Gastrocnemius medialis (tissue), 4 donors: Measurements from ENCODE around the gene PAK5. TPM values are rescaled to one million over a fixed set of nuclear protein-coding genes. Genes with fewer than 3 reads are reported as not detected.

ENCODE experiments used
- ATAC-seq, 2 donors: fragments of 150-250 bp; one replicate each; pipeline ENCODE4 v1.9.1; 2016
- DNase-seq, 2 donors: peaks; one replicate each; pipeline ENCODE4 v3.0.0-alpha.2; 2019
- H3K27ac ChIP-seq, 4 donors: fragments of 200-600 bp; sonication (generic); 1 replicate in 1 of 4; 2 replicates in 3 of 4; pipeline ENCODE4 v1.5.1; 2016 to 2018; ENCODE audit warnings: mild to moderate bottlenecking in 2 of 4, moderate library complexity in 1 of 4
- H3K27me3 ChIP-seq, 3 donors: fragments of 200-600 bp; sonication (generic) in 2 of 3; 1 replicate in 1 of 3; 2 replicates in 2 of 3; pipeline versions ENCODE4 v1.5.1 to v1.6.0; 2016 to 2019; ENCODE audit warnings: mild to moderate bottlenecking in 1 of 3, moderate library complexity in 1 of 3
- H3K36me3 ChIP-seq, 2 donors: fragments of 200-600 bp; sonication (generic) in 1 of 2; one replicate each; pipeline ENCODE4 v1.5.1; 2017 to 2018
- H3K4me1 ChIP-seq, 2 donors: fragments of 200-600 bp; sonication (generic) in 1 of 2; one replicate each; pipeline ENCODE4 v1.5.1; 2016 to 2017; ENCODE audit warnings: mild to moderate bottlenecking in 2 of 2
- H3K4me3 ChIP-seq, 4 donors: fragments of 200-600 bp; sonication (generic) in 3 of 4; 1 replicate in 1 of 4; 2 replicates in 3 of 4; pipeline ENCODE4 v1.5.1; 2016 to 2019; ENCODE audit warnings: mild to moderate bottlenecking in 2 of 4
- H3K9me3 ChIP-seq, 3 donors: fragments of 200-600 bp; sonication (generic) in 2 of 3; 1 replicate in 1 of 3; 2 replicates in 2 of 3; pipeline ENCODE4 v1.5.1; 2016 to 2019
- POLR2A ChIP-seq, 2 donors: fragments of 450-650 bp; IDR thresholded peaks; one replicate each; pipeline ENCODE4 v1.6.1; 2017; ENCODE audit warnings: antibody characterized with exemption in 2 of 2, mild to moderate bottlenecking in 2 of 2, moderate library complexity in 2 of 2
- in situ Hi-C, 4 donors: fragments of 200-750 bp; cut with MboI; loops; one replicate each; pipeline versions ENCODE4 v1.15.0 to v1.8.0; 2017; ENCODE audit warnings: low sequenced_read_pairs in 4 of 4
- intact Hi-C: fragments of 100-400 bp; cut with DNase I; formaldehyde crosslinking; loops from one replicate; pipeline ENCODE4 v1.15.1; 2023; ENCODE audit warnings: low total_unique reads
- total RNA-seq, 4 donors: library from RNA; depleted of rRNA; stranded (reverse); fragments of >200 nt; gene quantifications; one replicate each; pipeline versions ENCODE4 v1.1.0 to v1.2.3, GENCODE V29; 2016
- TF ChIP-seq, protein P1 (sequence below), 5 experiments: fragments of 450-650 bp in 3 of 5; fragments of 200-600 bp in 2 of 5; sonication (generic) in 2 of 5; IDR thresholded peaks in 4 of 5; conservative IDR thresholded peaks in 1 of 5; 1 replicate in 4 of 5; 2 replicates in 1 of 5; pipeline ENCODE4 v1.5.1; 2016 to 2019; ENCODE audit warnings: antibody characterized with exemption in 5 of 5, mild to moderate bottlenecking in 3 of 5, moderate library complexity in 3 of 5

The PAK5 gene
- total RNA-seq, 4 donors from 2014 or later, result not detected

DNA sequence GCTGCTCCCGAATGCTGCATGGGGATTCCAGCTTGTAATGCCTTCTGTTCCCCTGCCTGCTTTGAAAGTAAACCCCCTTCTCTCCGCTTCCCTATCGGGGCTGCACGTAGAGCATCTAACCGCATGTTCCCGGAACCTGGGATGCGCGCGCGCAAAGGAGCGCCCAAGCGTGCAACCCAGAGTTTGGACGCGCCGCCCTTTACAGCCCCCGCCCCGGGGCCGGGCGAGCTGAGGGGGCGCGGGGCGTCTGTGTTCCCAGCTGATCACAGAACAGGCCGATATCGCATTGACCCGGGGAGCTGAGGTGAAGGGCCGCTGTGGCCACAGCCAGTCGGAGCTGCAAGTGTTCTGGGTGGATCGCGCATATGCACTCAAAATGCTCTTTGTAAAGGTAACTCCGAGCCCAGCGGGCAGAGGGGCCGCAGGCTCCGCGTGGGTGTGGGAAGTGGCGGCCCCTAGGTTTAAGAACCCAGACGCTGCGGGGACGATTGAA lies 323.1 kb downstream of the PAK5 start:
- peaks cover 34 to 36% (median 35%) of the 10 kb centered on the region in 3 donors for H3K27me3 ChIP-seq
- in situ Hi-C loops (no loop called here), intact Hi-C loops (no loop called here)
- ATAC-seq (no peak), DNase-seq (no peak)
- H3K36me3 ChIP-seq, result no peaks in the 10 kb centered on the region
- H3K27ac ChIP-seq, result no peak overlapping the region
- H3K4me1 ChIP-seq, result peaks cover 0 to 9% of the 10 kb centered on the region in 2 donors
- H3K4me3 ChIP-seq, result peak overlapping the region in 1 of 4 donors; percentile 23
- TF ChIP-seq, protein P1, sequence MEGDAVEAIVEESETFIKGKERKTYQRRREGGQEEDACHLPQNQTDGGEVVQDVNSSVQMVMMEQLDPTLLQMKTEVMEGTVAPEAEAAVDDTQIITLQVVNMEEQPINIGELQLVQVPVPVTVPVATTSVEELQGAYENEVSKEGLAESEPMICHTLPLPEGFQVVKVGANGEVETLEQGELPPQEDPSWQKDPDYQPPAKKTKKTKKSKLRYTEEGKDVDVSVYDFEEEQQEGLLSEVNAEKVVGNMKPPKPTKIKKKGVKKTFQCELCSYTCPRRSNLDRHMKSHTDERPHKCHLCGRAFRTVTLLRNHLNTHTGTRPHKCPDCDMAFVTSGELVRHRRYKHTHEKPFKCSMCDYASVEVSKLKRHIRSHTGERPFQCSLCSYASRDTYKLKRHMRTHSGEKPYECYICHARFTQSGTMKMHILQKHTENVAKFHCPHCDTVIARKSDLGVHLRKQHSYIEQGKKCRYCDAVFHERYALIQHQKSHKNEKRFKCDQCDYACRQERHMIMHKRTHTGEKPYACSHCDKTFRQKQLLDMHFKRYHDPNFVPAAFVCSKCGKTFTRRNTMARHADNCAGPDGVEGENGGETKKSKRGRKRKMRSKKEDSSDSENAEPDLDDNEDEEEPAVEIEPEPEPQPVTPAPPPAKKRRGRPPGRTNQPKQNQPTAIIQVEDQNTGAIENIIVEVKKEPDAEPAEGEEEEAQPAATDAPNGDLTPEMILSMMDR (IDR thresholded peaks at IDR 0.05 in 4 of 5, conservative IDR thresholded peaks at IDR 0.05 in 1 of 5), result no peak
- TF ChIP-seq POLR2A (IDR thresholded peaks at IDR 0.05), result no peak
- no peaks in the 10 kb centered on the region for H3K9me3 ChIP-seq

DNA sequence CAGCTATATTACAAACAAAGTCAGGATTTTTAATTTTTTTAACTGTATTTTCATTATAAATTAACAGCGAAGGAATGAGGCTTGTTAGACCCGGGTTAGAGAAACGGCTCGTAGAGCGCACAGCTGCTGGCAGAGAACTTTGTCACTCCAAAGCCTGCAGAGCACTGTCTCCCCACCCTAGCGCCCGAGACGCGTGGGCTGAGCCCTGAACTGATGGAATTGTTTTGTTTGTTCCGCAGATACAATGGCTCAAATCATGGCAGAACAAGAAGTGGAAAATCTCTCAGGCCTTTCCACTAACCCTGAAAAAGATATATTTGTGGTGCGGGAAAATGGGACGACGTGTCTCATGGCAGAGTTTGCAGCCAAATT lies 323.7 kb downstream of the PAK5 start:
- Histone ChIP-seq H3K36me3 (no peaks in the 10 kb centered on the region), H3K4me3 (no peak overlapping the region), H3K9me3 (no peaks in the 10 kb centered on the region), H3K4me1 (peaks cover 0 to 9% of the 10 kb centered on the region in 2 donors), H3K27me3 (peaks cover 36 to 37% (median 36%) of the 10 kb centered on the region in 3 donors), H3K27ac (no peak overlapping the region)
- intact Hi-C loops, result no loop called here
- in situ Hi-C loops, result no loop called here
- TF ChIP-seq POLR2A (IDR thresholded peaks at IDR 0.05), result no peak
- TF ChIP-seq, protein P1 (IDR thresholded peaks at IDR 0.05 in 4 of 5, conservative IDR thresholded peaks at IDR 0.05 in 1 of 5), result no peak
- DNase-seq (no peak), ATAC-seq (no peak)

DNA sequence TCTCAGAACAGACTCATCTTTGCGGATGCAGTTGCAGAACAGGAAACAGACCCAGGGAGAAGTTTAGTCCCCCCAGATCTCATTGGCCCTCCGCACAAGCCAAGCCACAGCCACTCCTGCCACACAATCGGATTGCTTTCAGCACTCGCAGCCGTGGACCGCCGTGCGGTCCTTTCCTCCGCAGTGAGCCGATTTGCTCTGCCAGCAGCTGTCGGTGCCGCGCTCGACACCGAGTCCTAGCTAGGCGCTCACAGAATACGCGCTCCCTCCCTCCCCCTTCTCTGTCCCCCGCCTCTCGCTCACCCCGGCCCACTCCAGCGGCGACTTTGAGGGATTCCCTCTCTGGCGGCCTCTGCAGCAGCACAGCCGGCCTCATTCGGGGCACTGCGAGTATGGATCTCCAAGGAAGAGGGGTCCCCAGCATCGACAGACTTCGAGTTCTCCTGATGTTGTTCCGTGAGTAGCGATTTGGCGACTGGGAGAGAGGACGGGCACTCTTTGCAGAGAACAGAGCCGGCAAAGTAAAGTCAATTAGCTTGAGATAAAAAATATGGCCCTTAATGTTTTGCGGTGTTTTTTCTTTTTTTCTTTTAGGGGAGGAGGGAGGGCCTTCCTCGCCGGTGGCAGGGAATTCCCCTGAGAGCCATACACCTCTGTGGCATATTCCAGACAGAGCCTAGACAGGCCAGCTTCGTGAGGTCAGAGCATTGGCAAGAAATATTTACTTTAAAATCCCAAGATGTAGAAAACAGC lies 324.2 kb downstream of the PAK5 start, which contains the start of gene LAMP5:
TSS of gene LAMP5 (plus strand) at position 130 of the 753 bp plus-strand sequence. CDS start at position 393, 263 bp downstream.
- in situ Hi-C loops (no loop called here), intact Hi-C loops (no loop called here)
- TF ChIP-seq POLR2A (IDR thresholded peaks at IDR 0.05), result no peak
- TF ChIP-seq, protein P1 (IDR thresholded peaks at IDR 0.05 in 4 of 5, conservative IDR thresholded peaks at IDR 0.05 in 1 of 5), result no peak
- H3K27me3 ChIP-seq, result peaks cover 36 to 37% (median 37%) of the 10 kb centered on the region in 3 donors
- DNase-seq, result no peak
- H3K4me1 ChIP-seq, result peaks cover 0 to 9% of the 10 kb centered on the region in 2 donors
- peak within 1 kb of the TSS in 1 of 4 donors; percentile 9 for H3K4me3 ChIP-seq
- no peaks in the 10 kb centered on the region for H3K9me3 ChIP-seq
- H3K27ac ChIP-seq, result no peak within 1 kb of the TSS
- ATAC-seq, result no peak
- no peaks in the 10 kb centered on the region for H3K36me3 ChIP-seq

DNA sequence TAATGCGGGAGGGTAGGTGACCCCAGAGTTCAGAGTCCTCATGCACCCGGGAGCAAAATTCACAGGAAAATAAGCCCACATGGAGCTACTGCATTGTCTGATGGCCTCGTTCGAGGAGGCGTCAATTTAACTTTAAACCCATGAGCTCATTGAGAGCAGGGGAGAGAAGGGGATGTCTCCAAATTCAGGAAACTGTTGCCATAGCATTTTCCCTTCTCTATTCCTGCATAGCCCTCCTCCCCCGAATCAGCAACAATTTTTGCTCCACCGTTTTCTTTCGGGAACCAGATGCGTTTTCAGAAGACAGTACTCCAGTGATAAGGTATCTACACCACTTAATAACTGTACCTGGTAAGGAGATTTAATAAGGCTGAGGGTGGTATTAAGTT lies 324.8 kb downstream of the PAK5 start:
- no peak overlapping the region for H3K4me3 ChIP-seq
- H3K4me1 ChIP-seq, result peaks cover 0 to 9% of the 10 kb centered on the region in 2 donors
- H3K36me3 ChIP-seq, result no peaks in the 10 kb centered on the region
- ATAC-seq, result no peak
- no peak overlapping the region for H3K27ac ChIP-seq
- peaks cover 36 to 43% (median 43%) of the 10 kb centered on the region in 3 donors for H3K27me3 ChIP-seq
- DNase-seq, result no peak
- no peaks in the 10 kb centered on the region for H3K9me3 ChIP-seq
- intact Hi-C loops, result no loop called here
- in situ Hi-C loops, result no loop called here
- no peak for TF ChIP-seq POLR2A (IDR thresholded peaks at IDR 0.05)
- TF ChIP-seq, protein P1 (IDR thresholded peaks at IDR 0.05 in 4 of 5, conservative IDR thresholded peaks at IDR 0.05 in 1 of 5), result no peak
